Suppressor macrophage (primary cell): ENCODE measurements around the gene KDM3B.

Source experiments
- DNase-seq, 4 experiments: peaks; one replicate each; pipeline ENCODE4 v3.0.0-alpha.2; 2020 to 2022

The KDM3B gene

DNA sequence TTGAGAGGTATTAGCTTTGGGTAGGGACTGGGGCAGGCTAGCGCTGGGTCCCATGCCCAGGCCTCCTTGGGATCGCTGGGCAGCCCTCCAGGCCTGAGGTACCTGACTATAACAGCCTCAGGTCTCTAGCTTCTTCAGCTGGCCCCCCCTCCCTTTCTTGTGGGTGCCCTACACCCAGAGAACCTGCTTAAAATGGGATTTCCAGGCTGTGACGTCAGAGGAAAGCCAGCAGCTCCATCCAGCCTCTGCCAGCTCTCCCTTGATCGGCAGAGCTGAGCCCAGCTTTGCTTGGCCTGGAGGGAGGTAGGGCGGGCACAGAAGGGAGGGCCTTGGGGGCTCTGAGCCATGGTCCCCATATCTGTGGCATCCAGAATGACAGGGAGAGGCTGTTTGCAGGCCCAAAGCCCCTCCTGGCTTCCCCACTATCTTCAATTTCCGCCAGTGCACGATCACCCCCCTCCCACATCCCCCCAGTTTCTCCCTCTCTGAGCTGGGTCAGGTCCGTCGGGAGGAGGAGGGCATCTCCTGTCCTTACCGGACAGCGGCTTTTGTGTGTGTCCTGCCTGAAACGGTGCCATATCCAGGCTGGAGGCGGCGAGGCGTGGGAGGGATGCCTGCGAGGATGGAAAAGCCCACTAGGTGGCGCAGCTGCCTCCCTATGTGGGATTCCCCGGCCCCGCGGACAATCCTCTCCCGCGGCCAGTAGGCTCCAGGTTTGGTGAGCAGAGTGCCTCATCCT, 97.2 kb downstream of the KDM3B start:
- peak; percentile 90 to 96 (median 95) for DNase-seq

DNA sequence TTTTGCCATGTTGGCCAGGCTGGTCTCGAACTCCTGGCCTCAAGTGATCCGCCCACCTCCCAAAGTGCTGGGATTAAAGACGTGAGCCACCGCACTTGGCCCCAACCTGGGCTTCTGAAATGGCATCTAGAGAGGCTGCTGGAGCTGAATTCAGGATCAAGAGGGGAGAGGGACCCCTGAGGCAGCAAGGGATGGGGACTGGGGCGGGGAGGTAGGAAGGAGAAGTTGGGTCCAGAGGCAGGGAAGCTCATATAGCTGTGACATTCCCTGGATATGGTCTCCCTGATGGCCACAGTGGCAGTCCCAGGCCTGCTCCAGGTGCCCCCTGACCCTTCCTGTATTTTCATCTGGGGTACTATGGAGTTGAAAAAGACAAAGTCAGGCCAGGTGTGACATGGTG, 98.5 kb downstream of the KDM3B start:
- DNase-seq = no peak

DNA sequence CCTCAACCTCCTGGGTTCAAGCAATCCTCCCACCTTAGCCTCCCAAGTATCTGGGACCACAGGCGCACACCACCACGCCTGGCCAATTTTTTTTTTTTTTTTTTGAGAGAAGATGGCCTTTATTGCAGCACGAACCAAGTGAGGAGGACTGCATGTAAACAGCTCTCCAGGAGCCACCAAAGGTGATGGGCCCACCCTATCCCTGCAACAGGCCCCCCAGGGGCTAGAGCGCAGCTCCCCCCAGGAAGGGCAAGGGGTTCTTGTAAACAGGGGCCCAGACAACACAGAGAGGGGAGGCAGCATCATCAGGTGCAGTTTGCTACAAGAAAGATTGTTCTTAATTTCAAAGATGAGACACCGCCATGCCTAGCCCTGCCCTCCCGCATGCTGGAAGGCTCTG, 100.2 kb downstream of the KDM3B start:
- DNase-seq = no peak

DNA sequence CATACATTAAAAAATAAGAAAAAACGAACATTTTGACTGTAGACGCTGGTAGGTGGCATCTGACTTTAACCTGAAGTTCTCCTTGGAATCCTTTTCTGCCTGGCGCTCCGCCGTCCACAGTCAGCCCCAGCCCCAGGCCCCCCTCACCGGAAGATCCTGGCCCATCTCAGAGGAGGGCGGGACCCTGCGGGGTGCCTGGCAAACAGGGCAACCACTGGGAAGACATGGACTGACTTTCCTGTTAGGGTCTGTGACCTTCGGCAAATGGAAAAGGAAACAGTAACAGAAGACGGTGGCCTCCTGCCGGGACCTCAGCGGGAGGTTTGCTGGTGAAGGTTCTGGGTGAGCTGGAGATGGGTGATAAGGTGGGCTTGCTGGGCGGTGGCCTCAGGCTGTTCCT, 101.1 kb downstream of the KDM3B start:
- no peak for DNase-seq

DNA sequence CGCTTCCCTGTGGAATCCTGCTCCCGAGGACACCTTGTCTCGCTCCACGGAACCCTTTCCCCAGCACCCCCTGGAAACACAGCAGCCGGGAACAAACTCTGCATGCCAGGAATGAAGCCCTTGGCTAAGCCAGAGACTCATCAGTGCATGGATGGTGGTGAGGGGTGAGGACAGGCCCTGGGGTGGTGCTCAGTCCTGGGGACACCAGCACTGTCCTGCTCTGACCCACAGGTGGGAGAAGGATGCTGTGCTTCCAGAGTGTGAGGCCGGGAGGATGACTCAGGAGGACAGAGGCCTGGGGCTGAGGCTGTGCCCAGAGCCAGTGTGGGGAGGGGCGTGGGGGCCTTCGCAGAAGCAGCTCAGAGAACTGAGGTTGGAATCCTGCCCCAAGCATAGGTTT, 101.6 kb downstream of the KDM3B start:
- no peak for DNase-seq

DNA sequence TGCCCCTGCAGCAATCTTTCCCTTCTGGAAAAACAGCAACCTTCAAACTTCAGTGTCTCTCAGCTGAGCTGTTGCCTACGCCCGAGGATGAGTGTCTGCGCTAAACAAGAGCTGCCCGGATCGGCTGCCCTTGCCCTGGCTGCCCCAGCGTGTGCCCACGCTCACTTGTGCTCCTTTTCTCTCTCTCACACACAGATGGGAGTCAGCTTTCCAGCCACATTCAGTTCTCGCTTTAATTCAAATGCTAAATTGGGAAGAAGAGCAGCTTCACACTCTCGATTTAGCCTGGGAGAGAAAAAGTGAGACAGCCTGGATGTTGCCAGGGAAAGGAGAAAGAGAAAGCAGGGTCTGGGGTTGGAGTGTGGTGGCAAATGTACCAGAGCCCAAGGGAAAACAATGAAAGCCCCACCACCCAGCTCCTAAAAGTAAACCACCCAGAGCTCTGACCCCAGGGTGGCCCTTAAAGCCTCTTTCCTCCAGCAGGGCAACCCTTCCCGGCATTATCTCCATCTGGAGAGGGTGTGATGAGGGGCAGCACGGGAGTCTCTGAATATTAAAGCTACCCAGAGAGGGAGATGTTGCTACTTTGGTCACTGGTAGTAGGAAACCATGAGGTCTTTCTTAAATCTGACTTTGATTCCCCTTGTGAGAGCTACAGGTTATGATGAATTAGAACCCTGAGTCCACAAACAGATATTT, 102.9 kb downstream of the KDM3B start:
- DNase-seq = no peak

DNA sequence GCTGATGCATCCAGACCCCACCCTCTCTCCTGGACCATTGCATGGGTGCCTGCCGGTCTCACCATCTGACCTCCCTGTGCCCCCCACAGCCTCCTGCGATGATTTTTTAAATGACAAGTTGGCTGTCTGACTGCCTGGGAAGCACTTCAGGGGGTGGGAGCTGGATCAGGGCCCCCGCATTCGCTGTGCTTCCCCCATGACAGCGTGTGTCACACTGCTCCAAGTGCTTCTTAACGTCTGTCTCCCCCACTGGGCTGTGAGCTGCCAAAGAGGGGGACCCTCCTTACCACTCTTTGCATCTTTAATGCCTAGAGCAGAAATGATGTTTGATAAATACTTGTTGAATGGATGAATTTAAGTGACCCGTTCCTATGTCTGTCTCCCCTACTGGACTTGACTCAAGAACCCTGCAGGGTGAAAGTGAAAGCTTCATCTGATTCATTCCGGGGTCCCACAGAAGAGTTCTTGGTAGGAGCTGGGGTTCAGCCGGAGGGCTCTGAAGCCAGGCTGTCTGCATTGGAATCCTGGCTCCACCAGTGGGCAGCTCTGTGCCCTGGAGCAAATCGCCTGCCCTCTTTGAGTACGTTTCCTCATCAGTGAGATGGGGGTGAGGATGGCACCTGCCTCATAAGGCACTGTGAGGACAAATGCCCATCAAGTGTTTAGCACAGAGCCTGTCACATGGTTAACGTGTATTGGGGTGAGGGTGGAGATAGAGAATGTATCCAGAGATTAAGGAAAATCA, 105.2 kb downstream of the KDM3B start:
- peak in 1 of 4 experiments; percentile 18 for DNase-seq

DNA sequence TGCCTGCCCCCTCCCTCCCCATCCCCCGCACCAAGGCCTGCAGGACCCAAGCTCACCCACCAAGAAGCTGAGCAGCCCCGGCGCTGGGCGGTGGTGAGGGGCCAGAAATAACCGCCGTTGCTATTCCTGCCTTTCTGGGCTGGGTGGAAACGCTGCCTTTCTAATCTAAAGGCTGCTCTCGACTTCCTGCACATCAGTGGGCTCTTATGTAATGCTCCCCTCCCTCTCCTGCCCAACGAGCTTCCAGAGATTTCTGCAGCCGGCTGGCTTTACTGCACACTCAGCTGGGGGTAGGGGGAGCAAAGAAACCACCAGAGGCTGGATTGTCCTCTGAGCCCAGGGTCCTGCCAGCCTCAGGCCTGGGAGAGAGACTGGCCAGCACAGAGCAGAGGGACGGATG, 105.9 kb downstream of the KDM3B start:
- no peak for DNase-seq

DNA sequence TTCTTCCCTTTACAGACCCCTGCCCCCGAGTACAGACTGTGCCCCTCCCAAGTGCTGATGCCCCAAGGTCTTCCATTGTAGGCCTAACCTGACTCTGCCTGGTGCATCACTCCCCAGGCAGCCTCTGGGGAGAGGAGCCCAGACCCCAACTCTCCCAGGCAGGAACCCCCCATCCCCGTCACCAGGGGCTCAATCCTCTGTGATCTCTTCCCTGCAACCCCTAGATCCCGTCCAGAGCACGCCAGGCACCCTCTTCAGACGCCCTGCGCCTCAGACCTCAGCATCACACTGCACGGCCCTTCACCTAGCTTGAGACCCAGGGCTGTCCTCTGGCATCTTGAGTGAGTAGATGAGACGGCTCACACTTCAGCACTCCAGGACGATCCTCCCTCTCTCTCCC, 106.4 kb downstream of the KDM3B start:
- no peak for DNase-seq

DNA sequence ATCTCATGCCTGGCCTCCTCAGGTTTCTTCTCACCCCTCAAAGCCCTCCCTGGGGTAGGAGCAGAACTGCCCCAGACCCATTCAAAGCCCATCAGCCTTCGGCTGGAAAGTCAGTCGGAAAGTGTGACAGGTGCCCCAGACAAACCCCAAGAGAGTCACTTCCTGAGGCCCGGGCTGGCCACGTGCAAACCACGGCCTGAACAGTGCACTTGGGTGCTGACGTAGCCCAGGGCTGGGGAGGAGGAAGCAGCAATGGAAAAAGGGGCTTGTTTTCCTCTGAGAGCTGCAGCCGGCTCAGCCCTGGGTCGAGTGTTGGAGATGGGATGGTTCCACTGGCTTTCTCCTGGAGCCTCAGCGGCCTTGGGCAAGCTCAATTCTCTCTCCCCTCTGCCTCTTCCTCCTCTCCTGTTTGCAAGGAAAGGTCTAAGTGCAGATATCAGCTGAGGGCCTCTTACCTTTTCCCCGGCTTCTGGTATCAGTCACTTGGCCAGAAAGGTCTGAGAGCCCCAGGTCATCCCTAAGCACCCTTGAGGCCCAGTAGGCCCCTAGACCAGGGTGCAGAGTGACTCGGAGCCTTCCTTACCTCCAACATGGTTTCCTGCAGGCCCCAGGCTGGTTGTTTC, 106.9 kb downstream of the KDM3B start:
- peak; percentile 80 to 88 (median 84) for DNase-seq

DNA sequence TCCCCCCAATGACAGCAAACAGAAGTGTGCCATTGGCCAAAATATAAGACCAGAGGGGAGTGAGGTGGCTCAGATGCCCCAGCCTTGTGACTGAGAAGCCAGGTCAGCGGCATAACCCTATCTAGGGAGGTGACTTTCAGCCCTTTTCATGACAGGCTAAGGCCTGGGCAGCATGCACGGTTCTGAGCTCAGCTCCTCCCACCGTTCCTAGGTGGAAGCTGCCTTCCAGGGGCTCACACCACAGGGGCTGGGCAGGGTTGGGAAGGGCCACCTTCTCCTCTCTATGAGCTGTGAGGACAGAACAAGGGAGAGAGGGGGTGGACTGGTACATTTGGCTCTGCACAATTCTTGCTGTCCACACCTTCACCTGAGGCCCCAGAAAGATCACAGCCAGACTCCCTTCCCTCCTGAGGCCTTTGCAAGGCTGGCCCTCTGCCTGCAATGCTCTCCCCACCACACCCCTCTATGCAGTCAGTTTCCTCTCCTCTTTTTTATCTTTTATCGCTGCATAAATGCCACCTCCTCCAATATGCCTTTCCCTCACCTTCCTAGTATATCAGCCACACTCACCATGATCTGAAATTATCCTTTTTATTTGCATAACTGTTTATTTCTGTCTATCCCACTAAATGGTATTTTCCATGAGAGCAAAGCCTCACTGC, 107.7 kb downstream of the KDM3B start:
- DNase-seq = no peak

DNA sequence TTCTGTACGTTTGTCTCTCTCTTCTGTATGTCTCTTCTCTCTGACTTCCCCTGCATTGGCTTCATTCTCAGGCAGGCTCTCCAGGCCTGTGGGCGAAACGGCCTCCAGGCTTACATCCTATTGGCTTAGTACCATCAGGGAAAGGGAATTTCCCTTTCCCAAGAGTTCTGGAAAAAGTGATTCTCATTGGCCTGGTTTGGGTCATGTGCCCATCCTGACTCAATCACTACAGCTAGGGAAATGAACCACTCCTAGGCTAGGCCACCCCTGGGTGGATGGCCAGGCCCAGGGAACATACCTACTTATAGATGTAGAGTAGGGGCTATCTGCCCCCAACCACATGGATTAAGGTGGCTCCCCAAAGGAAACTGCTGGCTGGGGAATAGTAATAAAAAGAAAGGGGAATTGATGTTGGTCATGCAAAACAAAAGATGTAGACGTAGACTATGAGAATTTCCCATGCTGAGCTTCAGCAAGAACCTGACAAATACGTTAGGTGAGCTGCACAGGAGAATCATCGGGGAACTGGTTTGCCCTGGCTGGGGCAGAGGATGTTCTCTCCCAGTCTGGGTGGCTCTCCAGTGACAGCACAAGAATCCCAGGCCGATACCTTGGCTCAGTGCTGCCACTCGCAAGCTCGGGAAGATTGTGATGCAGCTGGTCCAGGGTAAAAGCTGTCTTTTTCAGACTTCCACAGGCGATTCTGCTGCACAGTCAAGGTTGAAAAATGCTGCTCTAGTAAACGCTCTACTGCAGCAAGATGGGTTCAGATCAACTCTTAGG, 109.0 kb downstream of the KDM3B start:
- peak; percentile 64 to 83 (median 72) for DNase-seq

DNA sequence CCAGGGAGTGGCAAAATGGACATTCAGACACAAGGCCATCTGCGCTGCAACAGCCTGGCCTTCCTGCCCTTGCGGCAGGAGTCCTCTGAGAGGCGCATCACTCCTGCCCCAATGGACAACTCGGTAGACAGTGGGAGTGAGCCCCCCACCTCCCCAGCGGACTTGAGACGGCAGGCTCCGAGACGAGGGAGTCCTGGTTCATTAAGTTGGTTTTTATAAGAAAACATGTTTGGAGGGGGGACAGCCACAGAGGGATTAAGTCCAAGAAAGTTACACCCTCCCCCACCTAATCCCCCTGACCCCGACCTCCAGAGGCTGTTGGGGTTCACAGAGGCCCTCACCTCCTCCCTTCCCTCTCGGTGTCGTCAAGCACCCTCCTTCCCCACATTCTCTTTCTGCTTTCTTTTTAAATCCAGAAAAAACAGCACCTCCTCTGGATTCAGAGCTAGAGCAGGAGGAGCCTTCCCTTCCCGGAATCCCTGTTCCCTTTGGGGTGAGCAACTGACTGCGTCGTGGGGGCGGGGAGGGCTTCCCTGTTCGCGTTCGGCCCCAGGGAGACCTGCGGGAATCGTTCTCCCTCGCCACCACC, 111.0 kb downstream of the KDM3B start:
- peak in 1 of 4 experiments; percentile 35 for DNase-seq

DNA sequence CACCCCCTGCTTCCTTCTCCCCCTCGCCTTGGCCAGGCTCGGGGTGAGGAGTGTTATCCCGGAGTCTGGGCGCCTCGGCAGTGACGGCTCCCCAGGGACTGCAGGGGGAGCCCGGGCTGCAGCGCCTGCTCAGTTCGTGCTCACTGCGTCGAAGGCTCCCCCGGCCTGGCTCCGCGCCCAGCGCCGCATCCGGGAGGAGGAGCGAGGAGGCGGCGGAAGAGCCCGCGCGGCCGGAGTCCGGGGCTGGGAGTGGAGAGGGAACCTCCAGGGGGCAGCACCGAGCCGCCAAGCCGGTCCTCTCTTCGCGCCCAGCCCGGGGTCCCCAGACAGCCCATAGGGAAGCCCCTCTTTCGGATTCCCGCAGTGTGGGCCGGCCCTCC, 111.5 kb downstream of the KDM3B start:
- DNase-seq = peak; percentile 98 to 99 (median 98)

DNA sequence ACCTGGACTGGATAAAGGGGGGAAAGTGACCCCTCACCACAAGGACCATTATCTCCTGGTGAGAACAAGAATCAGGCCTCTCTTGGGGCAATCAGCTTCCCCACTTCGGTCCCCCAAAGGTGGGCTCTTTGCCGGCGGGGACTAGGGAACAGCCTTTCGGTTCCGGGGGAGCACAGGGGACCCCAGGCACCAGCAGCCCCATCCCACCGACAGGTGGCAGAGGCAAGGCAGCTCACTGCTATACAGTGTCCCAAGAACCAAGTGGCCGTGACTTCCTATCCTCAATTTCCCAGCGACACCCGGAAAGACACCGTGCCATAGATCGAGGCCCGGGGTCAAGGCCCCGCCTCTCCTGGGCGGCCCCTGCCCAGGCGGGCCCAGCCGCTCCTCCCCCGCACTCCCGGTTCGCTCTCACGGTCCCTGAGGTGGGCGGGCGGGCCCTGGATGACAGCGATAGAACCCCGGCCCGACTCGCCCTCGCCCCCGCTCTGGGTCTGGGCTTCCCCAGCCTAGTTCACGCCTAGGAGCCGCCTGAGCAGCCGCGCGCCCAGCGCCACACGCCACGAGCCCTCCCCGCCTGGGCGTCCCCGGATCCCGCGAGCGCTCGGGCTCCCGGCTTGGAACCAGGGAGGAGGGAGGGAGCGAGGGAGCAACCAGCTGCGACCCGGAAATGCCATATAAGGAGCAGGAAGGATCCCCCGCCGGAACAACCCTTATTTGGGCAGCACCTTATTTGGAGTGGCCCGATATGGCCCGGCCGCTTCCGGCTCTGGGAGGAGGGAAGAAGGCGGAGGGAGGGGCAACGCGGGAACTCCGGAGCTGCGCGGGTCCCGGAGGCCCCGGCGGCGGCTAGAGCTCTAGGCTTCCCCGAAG, 112.1 kb downstream of the KDM3B start:
- DNase-seq = peak; percentile 98 to 99 (median 98)

DNA sequence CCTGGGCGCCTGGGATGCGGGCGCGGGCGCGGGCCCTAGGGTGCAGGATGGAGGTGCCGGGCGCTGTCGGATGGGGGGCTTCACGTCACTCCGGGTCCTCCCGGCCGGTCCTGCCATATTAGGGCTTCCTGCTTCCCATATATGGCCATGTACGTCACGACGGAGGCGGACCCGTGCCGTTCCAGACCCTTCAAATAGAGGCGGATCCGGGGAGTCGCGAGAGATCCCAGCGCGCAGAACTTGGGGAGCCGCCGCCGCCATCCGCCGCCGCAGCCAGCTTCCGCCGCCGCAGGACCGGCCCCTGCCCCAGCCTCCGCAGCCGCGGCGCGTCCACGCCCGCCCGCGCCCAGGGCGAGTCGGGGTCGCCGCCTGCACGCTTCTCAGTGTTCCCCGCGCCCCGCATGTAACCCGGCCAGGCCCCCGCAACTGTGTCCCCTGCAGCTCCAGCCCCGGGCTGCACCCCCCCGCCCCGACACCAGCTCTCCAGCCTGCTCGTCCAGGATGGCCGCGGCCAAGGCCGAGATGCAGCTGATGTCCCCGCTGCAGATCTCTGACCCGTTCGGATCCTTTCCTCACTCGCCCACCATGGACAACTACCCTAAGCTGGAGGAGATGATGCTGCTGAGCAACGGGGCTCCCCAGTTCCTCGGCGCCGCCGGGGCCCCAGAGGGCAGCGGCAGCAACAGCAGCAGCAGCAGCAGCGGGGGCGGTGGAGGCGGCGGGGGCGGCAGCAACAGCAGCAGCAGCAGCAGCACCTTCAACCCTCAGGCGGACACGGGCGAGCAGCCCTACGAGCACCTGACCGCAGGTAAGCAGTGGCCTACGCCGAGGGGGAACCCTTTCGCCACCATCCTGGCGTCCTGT, 113.0 kb downstream of the KDM3B start, which contains the start of gene EGR1:
Gene EGR1 (plus strand): TSS at position 219 of the 864 bp plus-strand sequence. CDS start 283 bp downstream, at position 502.
- peak; percentile 95 to 98 (median 97) for DNase-seq

DNA sequence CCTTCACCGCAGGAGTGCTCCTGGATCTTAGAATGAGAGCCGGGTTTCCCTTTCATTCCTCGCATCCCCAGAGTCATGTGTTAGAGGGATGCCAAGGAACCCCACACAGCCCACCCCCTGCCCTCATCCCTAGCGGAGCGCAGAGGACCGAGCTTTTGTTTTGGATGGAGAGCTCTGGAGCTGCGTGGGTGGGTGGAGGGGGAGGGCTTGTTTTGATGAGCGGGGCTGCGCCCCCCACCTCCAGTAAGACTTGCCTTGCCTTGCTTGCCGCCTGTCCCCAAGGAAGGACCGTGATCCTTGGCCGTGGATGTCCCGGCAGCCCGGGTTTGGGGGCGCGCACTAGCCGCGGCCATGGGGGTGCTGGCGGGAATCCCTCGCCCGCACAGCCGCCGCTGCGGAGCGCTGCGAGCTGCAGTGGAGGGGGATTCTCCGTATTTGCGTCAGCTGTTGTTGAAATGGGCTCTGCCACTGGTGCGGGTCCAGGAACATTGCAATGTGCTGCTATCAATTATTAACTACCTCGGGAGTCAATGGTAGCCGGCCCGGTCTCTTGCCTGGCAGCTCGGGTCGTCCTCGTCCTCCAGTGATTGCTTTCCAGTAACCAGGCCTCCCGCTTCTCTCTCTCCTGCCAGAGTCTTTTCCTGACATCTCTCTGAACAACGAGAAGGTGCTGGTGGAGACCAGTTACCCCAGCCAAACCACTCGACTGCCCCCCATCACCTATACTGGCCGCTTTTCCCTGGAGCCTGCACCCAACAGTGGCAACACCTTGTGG, 113.8 kb downstream of the KDM3B start:
- peak in 3 of 4 experiments; percentile 12 to 49 (median 18) for DNase-seq
